Mucosa of descending colon (tissue), 3 donors: Measurements from ENCODE around the gene COPZ2. TPM values are rescaled to one million over a fixed set of nuclear protein-coding genes. Genes with fewer than 3 reads are reported as not detected.
"Not testable (repeated sequence)": the region's sequence is repeated elsewhere in the genome, so short reads cannot be mapped to it uniquely, and the experiment has no call there.

Experiments used
- ATAC-seq: fragments of 200-7000 bp; cut with Tn5 transposase; one replicate; pipeline ENCODE4 v1.9.1; 2020; ENCODE audit warnings: mild to moderate bottlenecking, moderate library complexity
- DNase-seq, 3 donors: peaks; one replicate each; pipeline ENCODE4 v3.0.0-alpha.2; 2020
- H3K36me3 ChIP-seq: fragments of 200-600 bp; one replicate; pipeline ENCODE4 v1.8.0; 2021; ENCODE audit warnings: low read depth, mild to moderate bottlenecking
- H3K4me1 ChIP-seq: fragments of 200-600 bp; one replicate; pipeline ENCODE4 v1.8.0; 2021; ENCODE audit warnings: low read depth, mild to moderate bottlenecking
- H3K4me3 ChIP-seq: fragments of 200-600 bp; one replicate; pipeline ENCODE4 v1.8.0; 2021; ENCODE audit warnings: mild to moderate bottlenecking
- H3K9me3 ChIP-seq: fragments of 200-600 bp; one replicate; pipeline ENCODE4 v1.8.0; 2021; ENCODE audit warnings: mild to moderate bottlenecking
- intact Hi-C, 2 donors: fragments of 100-400 bp; cut with DNase I in 1 of 2; cut with micrococcal nuclease in 1 of 2; formaldehyde crosslinking; loops; one replicate each; pipeline versions ENCODE4 v1.11.0 to v1.11.1; 2022; cut with DNase I, micrococcal nuclease
- total RNA-seq, 3 donors: library from RNA; stranded (reverse); fragmentation: NEBNext Ultra II Directional in 2 of 3; extraction: Animal tissue kit (Norgen Biotek cat#: 25700) in 2 of 3; gene quantifications; one replicate each; pipeline versions ENCODE4 v1.2.1 to v1.2.4, GENCODE V29; 2021 to 2023
- TF ChIP-seq, protein P1 (sequence below): fragments of 200-600 bp; IDR thresholded peaks from one replicate; pipeline ENCODE4 v1.8.0; 2022; ENCODE audit warnings: antibody characterized with exemption, mild to moderate bottlenecking
- donor health status: DM: no; HTN: no; CAD: no; lungs with moderate emphysema.
- donor health status: DM: no; HTN: no; CAD: no.
- donor health status: DM: no; HTN: yes; CAD: no.

The COPZ2 gene
- total RNA-seq, 3 donors from 2014 or later, result 3.9 to 43.3 (median 14.3) TPM

- Histone ChIP-seq H3K36me3 (no peaks in the 10 kb centered on the region), H3K4me1 (peaks cover 27% of the 10 kb centered on the region), H3K9me3 (no peaks in the 10 kb centered on the region), H3K4me3 (no peak overlapping the region)
- peak; percentile 4 for ATAC-seq
- TF ChIP-seq, protein P1, sequence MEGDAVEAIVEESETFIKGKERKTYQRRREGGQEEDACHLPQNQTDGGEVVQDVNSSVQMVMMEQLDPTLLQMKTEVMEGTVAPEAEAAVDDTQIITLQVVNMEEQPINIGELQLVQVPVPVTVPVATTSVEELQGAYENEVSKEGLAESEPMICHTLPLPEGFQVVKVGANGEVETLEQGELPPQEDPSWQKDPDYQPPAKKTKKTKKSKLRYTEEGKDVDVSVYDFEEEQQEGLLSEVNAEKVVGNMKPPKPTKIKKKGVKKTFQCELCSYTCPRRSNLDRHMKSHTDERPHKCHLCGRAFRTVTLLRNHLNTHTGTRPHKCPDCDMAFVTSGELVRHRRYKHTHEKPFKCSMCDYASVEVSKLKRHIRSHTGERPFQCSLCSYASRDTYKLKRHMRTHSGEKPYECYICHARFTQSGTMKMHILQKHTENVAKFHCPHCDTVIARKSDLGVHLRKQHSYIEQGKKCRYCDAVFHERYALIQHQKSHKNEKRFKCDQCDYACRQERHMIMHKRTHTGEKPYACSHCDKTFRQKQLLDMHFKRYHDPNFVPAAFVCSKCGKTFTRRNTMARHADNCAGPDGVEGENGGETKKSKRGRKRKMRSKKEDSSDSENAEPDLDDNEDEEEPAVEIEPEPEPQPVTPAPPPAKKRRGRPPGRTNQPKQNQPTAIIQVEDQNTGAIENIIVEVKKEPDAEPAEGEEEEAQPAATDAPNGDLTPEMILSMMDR, result no peak
- intact Hi-C loops, result no loop called here
- peak in 2 of 3 donors; percentile 23 to 59 for DNase-seq
These were observed 7.9 kb upstream of the COPZ2 start for GRCh38 chr17:48045316-48046001.

GRCh38 chr17:48044851-48045250 is 7.3 kb upstream of the COPZ2 start:
- intact Hi-C loops, result no loop called here
- Histone ChIP-seq H3K36me3 (no peaks in the 10 kb centered on the region), H3K9me3 (no peaks in the 10 kb centered on the region), H3K4me3 (no peak overlapping the region), H3K4me1 (peaks cover 21% of the 10 kb centered on the region)
- DNase-seq, result no peak
- TF ChIP-seq, protein P1, result no peak
- no peak for ATAC-seq

GRCh38 chr17:48043176-48043575 is 5.6 kb upstream of the COPZ2 start:
- Histone ChIP-seq H3K9me3 (no peaks in the 10 kb centered on the region), H3K36me3 (no peaks in the 10 kb centered on the region), H3K4me3 (no peak overlapping the region), H3K4me1 (peaks cover 14% of the 10 kb centered on the region)
- intact Hi-C loops, result no loop called here
- no peak for ATAC-seq
- no peak for DNase-seq
- TF ChIP-seq, protein P1, result no peak

GRCh38 chr17:48038687-48039086 is 1.1 kb upstream of the COPZ2 start:
- Histone ChIP-seq H3K9me3 (no peaks in the 10 kb centered on the region), H3K36me3 (no peaks in the 10 kb centered on the region), H3K4me3 (no peak overlapping the region), H3K4me1 (peaks cover 5% of the 10 kb centered on the region)
- DNase-seq (no peak), ATAC-seq (no peak)
- TF ChIP-seq, protein P1, result no peak
- intact Hi-C loops, result no loop called here

- Histone ChIP-seq H3K4me1 (peaks cover 5% of the 10 kb centered on the region), H3K9me3 (no peaks in the 10 kb centered on the region), H3K4me3 (no peak overlapping the region), H3K36me3 (no peaks in the 10 kb centered on the region)
- intact Hi-C loops, result no loop called here
- DNase-seq (peak in 1 of 3 donors; percentile 44), ATAC-seq (peak; percentile 8)
- TF ChIP-seq, protein P1, result no peak
These were observed 284 bp upstream of the COPZ2 start for GRCh38 chr17:48037838-48038323.

DNA sequence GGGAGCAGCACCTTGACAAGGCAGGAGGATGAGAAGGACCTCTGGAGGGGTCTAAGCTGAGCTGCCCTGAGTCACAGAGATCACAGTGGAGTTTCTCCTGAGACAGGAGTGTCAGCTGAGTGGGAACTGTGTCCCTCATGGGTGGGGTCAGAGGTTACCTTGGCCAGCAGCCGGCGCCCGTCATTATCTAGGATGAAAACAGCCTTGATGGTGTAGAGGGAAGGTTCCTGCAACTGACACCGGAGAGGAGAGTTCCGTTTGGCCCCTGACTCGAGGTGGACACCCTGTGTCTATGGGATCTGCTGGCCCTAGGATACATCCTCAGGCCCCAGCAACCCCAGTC is 933 bp downstream of the COPZ2 start:
- ATAC-seq, result no peak

GRCh38 chr17:48034734-48035133 is 2.9 kb downstream of the COPZ2 start:
- intact Hi-C loops, ATAC-seq, H3K36me3 ChIP-seq: not testable (repeated sequence)

More for the DNA sequence above, 933 bp downstream of the COPZ2 start:
- TF ChIP-seq, protein P1, result no peak
- Histone ChIP-seq H3K4me3 (no peak overlapping the region), H3K4me1 (peaks cover 5% of the 10 kb centered on the region), H3K9me3 (no peaks in the 10 kb centered on the region), H3K36me3 (no peaks in the 10 kb centered on the region)
- intact Hi-C loops, result no loop called here
- no peak for DNase-seq

More at GRCh38 chr17:48034734-48035133, 2.9 kb downstream of the COPZ2 start:
- not testable (repeated sequence) for H3K9me3 ChIP-seq, DNase-seq, H3K4me1 ChIP-seq, H3K4me3 ChIP-seq
